SK-N-MC (cell line): ENCODE results near the gene CACNA1B.

ENCODE experiments used
- DNase-seq: peaks from one replicate; pipeline ENCODE4 v3.0.0-alpha.2; 2011; ENCODE audit warnings: low read depth, low spot score
- H3K27ac ChIP-seq: fragments of 200-600 bp; sonication (generic); 2 replicates; pipeline ENCODE4 v1.5.1; 2016; ENCODE audit warnings: mixed run types
- H3K36me3 ChIP-seq: fragments of 200-600 bp; sonication (generic); 2 replicates; pipeline ENCODE4 v1.6.1; 2017; ENCODE audit warnings: antibody characterized with exemption, low read length, mixed read lengths; ENCODE audit not compliant: insufficient read depth
- H3K4me3 ChIP-seq: fragments of 200-600 bp; sonication (generic); 2 replicates; pipeline ENCODE4 v1.5.1; 2016
- H3K9ac ChIP-seq: fragments of 200-600 bp; sonication (generic); 2 replicates; pipeline ENCODE4 v1.8.0; 2017; ENCODE audit warnings: mixed run types, mixed read lengths; ENCODE audit not compliant: insufficient read length
- H3K9me3 ChIP-seq: fragments of 200-600 bp; sonication (generic); 2 replicates; pipeline ENCODE4 v1.6.1; 2017; ENCODE audit warnings: low read depth, mild to moderate bottlenecking, antibody characterized with exemption, low read length, moderate library complexity, mixed read lengths
- EZH2 ChIP-seq: fragments of 200-600 bp; sonication (generic); IDR thresholded peaks from one replicate; pipeline ENCODE4 v1.6.1; 2017; ENCODE audit warnings: antibody characterized with exemption
- FOXP2 ChIP-seq: optimal IDR thresholded peaks from 2 replicates; pipeline ENCODE3; 2011; ENCODE audit warnings: mild to moderate bottlenecking, moderate library complexity; ENCODE audit not compliant: insufficient read depth; ENCODE audit errors: extremely low read length, control extremely low read depth
- POLR2AphosphoS5 ChIP-seq: IDR thresholded peaks from 2 replicates; pipeline ENCODE4 v1.6.1; 2012; ENCODE audit warnings: mild to moderate bottlenecking, low read depth, low read length, borderline replicate concordance

The CACNA1B gene

DNA sequence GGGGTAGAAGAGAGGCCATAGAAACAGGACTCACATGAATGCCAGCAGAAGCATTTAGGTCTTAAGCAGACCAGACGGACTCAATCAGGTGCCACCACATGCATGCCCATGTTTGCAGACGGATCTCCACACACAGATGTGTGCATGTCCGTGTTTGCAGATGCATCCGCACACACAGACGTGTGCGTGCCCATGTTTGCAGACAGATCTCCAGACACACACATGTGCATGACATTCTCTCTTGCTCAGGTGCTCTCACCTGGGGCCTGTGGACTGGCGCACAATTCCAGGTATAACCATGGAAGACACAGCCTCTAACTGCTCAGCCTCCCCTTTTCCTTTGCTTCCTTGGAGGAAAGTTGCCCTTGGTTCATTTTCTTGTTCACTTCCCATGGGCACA lies 148.3 kb downstream of the CACNA1B start:
- H3K27ac ChIP-seq: no peak overlapping the region

DNA sequence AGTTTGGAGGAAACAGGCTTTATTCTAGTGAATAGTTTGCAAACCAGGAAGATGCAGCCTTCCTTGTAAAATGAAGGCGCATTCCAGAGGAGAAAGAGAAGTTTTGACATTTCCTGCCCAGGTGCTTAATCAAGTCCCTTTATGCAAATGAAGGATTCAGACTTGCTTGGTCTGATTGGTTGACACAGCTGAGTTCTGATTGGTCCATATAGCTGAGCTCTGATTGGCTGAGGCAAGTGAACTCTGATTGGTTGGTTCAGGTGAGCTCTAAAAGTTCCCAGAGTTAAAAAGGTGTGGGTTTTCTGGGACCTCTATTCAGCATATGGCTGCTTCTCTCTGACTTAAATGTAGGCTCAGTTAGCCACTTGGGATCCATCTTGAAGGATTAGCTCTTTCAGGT lies 151.0 kb downstream of the CACNA1B start:
- Histone ChIP-seq H3K9ac (no peak overlapping the region), H3K27ac (no peak overlapping the region), H3K9me3 (no peaks in the 10 kb centered on the region; the same call in 1 of the 2 replicates), H3K36me3 (no peaks in the 10 kb centered on the region), H3K4me3 (no peak overlapping the region)
- no peak for DNase-seq
- TF ChIP-seq FOXP2: no peak
- TF ChIP-seq EZH2: no peak
- TF ChIP-seq POLR2AphosphoS5: no peak

More for the DNA sequence above, 148.3 kb downstream of the CACNA1B start:
- no peak overlapping the region for H3K4me3 ChIP-seq
- no peak overlapping the region for H3K9ac ChIP-seq
- H3K36me3 ChIP-seq: no peaks in the 10 kb centered on the region
- no peaks in the 10 kb centered on the region; the same call in 1 of the 2 replicates for H3K9me3 ChIP-seq
- TF ChIP-seq FOXP2: no peak
- TF ChIP-seq POLR2AphosphoS5: no peak
- no peak for TF ChIP-seq EZH2
- no peak for DNase-seq

DNA sequence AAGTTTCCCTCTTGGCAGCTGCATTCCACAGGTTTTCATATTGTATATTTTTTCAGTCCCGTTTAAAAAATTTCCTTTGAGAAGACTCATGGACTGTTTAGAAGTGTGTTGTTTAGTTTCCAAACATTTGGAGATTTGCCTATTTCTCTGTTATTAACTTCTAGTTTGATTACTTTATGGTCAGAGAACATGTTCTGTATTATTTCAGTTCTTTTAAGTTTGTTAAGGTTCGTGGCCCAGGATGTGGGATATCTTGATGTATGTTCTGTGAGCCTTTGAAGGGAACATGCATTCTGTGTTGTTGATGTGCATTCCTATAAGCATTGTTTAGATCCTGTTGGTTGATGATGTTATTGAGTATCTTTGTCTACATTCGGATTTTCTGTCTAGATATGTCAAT lies 153.6 kb downstream of the CACNA1B start:
- TF ChIP-seq FOXP2 (no peak), EZH2 (no peak), POLR2AphosphoS5 (no peak)

DNA sequence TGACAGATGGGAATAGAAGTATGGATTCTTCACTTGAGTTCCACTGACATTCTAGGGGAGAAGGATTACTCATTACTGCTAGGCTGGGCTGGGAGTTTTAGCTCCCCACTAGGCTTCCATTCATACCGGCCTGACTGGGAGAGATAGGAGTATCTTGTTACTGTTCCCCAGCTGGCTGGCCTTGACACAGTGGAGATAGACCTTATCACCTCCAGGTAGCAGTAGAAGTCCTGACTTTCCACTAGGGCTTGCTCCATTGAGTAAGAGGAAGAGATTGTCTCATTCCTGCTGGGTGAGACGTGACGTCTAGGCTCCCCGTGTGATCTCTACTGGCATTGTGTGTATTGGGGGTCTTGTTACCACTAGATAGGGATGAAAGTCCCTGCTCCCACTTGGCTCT lies 156.4 kb downstream of the CACNA1B start:
- Histone ChIP-seq H3K9me3 (no peaks in the 10 kb centered on the region; the same call in 1 of the 2 replicates), H3K27ac (no peak overlapping the region), H3K9ac (no peak overlapping the region), H3K4me3 (no peak overlapping the region), H3K36me3 (no peaks in the 10 kb centered on the region)
- TF ChIP-seq FOXP2: no peak
- TF ChIP-seq POLR2AphosphoS5: no peak
- no peak for TF ChIP-seq EZH2
- DNase-seq: no peak

More for the DNA sequence above, 153.6 kb downstream of the CACNA1B start:
- Histone ChIP-seq H3K4me3 (no peak overlapping the region), H3K9me3 (no peaks in the 10 kb centered on the region; the same call in 1 of the 2 replicates), H3K27ac (no peak overlapping the region), H3K36me3 (no peaks in the 10 kb centered on the region), H3K9ac (no peak overlapping the region)
- DNase-seq: no peak

DNA sequence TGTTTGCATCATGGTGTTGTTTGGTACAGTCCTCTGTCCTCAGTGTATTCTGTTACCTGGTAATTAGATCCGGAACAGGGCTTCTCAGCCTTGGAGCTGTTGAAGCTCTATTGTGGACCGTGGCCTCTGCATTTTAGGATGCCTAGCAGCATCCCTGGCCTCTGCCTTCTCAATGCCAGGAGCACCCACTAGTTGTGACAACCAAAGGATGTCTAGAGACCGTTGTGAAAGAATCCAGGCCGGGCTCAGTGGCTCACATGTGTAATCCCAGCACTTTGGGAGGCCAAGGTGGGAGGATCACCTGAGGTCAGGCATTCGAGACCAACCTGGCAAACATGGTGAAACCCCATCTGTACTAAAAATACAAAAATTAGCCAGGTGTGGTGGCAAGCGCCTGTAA lies 159.6 kb downstream of the CACNA1B start:
- TF ChIP-seq FOXP2: no peak
- TF ChIP-seq EZH2: no peak
- TF ChIP-seq POLR2AphosphoS5: no peak
- no peak overlapping the region for H3K27ac ChIP-seq
- H3K4me3 ChIP-seq: no peak overlapping the region
- H3K9ac ChIP-seq: no peak overlapping the region
- DNase-seq: no peak
- H3K36me3 ChIP-seq: no peaks in the 10 kb centered on the region
- H3K9me3 ChIP-seq: no peaks in the 10 kb centered on the region

DNA sequence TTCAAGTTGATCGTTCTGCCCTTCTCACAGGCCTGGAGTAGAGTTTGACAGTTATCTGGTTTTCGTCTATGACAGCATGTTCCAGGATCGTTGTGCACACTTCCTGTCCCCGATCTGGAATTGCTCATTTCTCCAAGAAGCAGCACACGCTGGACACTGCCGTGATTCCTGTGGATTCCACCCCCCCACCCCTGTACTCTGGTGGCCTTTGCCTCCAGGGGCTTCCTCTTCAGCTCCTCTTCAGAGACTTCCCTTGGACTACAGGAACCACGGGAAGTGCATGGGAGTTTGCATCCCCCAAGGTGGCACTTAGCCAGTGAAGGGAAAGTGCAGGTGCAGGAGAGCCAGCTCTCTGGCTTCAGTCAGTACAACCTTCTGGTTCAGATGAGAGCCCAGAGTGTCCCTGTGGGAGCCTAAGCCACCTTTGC lies 160.7 kb downstream of the CACNA1B start:
- DNase-seq: no peak
- Histone ChIP-seq H3K9ac (no peak overlapping the region), H3K27ac (no peak overlapping the region), H3K36me3 (no peaks in the 10 kb centered on the region), H3K9me3 (no peaks in the 10 kb centered on the region), H3K4me3 (no peak overlapping the region)
- TF ChIP-seq EZH2 (no peak), FOXP2 (no peak), POLR2AphosphoS5 (no peak)

DNA sequence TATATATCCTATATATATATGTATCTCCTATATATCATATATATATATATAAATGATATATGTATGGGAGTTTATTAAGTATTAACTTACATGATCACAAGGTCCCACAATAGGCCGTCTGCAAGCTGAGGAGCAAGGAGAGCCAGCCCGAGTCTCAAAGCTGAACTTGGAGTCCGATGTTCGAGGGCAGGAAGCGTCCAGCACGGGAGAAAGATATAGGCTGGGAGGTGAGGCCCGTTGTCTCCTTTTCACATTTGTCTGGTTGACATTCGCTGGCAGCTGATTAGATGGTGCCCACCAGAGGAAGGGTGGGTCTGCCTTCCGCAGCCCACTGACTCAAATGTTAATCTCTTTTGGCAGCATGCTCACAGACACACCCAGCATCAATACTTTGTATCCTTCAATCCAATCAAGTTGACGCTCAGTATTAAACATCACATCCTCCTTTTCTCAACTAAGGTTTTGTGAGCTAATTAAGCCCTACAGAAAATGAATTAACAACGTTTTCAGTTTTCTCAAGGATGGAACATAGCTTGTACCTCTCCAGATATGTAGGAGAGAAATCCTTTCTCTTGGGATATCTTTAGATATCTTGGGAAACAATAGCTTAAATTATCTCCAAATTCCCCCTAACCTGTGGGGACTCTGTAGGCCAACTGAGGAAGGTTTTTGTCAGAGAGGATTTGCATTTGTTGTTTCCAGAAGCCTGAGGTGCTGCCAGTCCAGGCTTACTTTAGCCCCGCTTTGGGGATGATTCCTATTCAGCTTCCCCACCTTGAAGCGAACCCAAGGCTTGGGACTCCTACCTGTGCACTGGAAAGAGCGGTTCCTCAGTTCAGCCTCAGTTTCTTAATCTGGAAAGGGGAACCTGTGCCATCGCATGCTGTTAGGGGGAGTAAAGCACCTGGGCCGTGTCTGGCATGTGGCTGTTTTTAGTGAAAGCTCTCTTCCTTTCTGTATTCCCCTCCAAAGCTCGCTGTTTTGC lies 163.2 kb downstream of the CACNA1B start:
- Histone ChIP-seq H3K9me3 (no peaks in the 10 kb centered on the region), H3K27ac (no peak overlapping the region), H3K36me3 (no peaks in the 10 kb centered on the region), H3K4me3 (no peak overlapping the region), H3K9ac (no peak overlapping the region)
- DNase-seq: no peak
- TF ChIP-seq EZH2: no peak
- TF ChIP-seq FOXP2: no peak
- no peak for TF ChIP-seq POLR2AphosphoS5

DNA sequence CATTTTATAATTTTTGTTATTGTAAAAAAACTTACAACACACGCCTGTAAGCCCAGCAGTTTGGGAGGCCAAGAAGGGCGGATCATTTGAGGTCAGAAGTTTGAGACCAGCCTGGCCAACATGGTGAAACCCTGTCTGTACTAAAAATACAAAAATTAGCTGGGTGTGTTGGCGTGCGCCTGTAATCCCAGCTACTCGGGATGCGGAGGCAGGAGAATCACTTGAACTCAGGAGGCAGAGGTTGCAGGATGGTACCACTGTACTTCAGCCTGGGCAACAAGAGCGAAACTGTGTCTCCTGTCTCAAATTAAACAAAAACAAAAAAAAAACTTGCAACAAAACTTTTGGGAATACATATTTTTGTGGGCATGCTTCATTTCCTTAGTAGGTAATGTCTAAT lies 164.6 kb downstream of the CACNA1B start:
- TF ChIP-seq EZH2 (no peak), FOXP2 (no peak), POLR2AphosphoS5 (no peak)
- no peaks in the 10 kb centered on the region for H3K36me3 ChIP-seq
- no peaks in the 10 kb centered on the region for H3K9me3 ChIP-seq
- no peak overlapping the region for H3K4me3 ChIP-seq
- no peak for DNase-seq
- no peak overlapping the region for H3K27ac ChIP-seq
- no peak overlapping the region for H3K9ac ChIP-seq
